Transverse colon (tissue), 4 donors: ENCODE results near the gene PIM3.

Experiments used
- CTCF ChIP-seq, 5 experiments: fragments of 200-600 bp in 3 of 5; fragments of 450-650 bp in 2 of 5; sonication (generic) in 3 of 5; IDR thresholded peaks; 1 replicate in 2 of 5; 2 replicates in 3 of 5; pipeline ENCODE4 v1.5.1; 2016 to 2017; ENCODE audit warnings: antibody characterized with exemption in 5 of 5, inconsistent platforms in 3 of 5, mild to moderate bottlenecking in 2 of 5, moderate library complexity in 1 of 5
- POLR2A ChIP-seq: fragments of 450-650 bp; IDR thresholded peaks from one replicate; pipeline ENCODE4 v1.6.1; 2016; ENCODE audit warnings: antibody characterized with exemption, mild to moderate bottlenecking, moderate library complexity
- POLR2AphosphoS5 ChIP-seq, 3 donors: sonication (generic); formaldehyde crosslinking; IDR thresholded peaks; one replicate each; pipeline ENCODE4 v1.6.1; 2016; ENCODE audit warnings: antibody characterized with exemption in 3 of 3

DNA sequence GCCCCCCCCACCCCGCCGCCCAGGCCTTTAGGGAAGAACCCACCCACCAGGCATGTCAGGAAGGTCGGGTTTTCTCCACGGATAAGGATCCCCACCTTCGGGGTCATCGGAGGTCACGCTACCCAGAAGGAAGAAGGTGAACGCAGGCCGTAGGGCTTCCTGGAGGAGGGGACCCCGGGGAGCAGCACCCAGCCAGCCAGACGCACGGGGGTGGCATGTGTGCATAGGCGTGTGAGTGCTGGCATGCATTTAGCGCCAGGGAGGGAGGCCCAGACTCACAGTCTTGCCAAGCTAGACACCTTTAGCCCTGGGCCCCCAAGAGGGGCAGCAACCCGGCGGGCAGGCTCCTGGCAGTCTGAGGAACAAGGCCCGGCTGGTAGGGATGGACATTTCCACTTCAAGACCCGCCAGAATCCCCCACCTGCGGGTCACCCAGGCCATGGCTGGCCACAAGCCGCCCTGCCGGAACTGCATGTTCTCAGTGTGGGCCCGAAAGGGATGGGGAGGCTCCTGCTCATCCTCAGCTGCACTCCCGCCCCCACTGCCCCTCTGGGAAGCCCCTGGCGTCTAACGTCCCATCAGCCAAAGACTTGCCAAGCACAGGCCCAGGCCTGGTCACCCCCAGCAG, 16.7 kb upstream of the PIM3 start:
- TF ChIP-seq POLR2AphosphoS5 (IDR thresholded peaks at IDR 0.05) (no peak), POLR2A (no peak), CTCF (IDR thresholded peaks at IDR 0.05) (no peak)
